HG03066 (cell line): Measurements from ENCODE around the gene TFF2.

ENCODE experiments used
- ATAC-seq: cut with Tn5 transposase; IDR thresholded peaks from one replicate; pipeline ENCODE4 v1.9.1; 2021; ENCODE audit warnings: low read depth; ENCODE audit not compliant: unreplicated experiment

The TFF2 gene

GRCh38 chr21:42347601-42348327, 3.0 kb downstream of the TFF2 start:
- no peak for ATAC-seq

GRCh38 chr21:42346866-42347600, 3.8 kb downstream of the TFF2 start:
- ATAC-seq: no peak

DNA sequence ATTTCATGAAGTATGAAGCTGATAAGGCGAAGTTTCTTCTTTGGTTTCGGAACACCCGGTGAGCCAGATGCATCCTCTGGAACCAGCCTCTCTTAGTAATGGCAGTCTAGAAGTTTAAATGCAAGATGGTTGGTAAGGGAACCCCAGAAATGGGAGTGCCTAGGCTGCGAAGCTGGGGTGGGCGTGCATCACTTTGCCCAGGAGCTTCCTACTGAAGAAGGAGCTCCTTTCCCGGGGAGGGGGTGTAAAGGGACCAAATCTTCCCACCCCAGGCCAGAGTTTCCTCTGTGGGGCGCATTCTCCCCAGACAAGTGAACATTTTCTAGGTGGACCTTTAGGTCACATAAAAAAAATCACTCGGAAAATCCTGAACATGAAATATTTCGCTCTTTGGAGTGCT, 4.4 kb downstream of the TFF2 start:
- ATAC-seq: no peak

- no peak for ATAC-seq
Measured at GRCh38 chr21:42344631-42345030, 6.2 kb downstream of the TFF2 start.

GRCh38 chr21:42343963-42344510, 6.8 kb downstream of the TFF2 start:
- no peak for ATAC-seq

DNA sequence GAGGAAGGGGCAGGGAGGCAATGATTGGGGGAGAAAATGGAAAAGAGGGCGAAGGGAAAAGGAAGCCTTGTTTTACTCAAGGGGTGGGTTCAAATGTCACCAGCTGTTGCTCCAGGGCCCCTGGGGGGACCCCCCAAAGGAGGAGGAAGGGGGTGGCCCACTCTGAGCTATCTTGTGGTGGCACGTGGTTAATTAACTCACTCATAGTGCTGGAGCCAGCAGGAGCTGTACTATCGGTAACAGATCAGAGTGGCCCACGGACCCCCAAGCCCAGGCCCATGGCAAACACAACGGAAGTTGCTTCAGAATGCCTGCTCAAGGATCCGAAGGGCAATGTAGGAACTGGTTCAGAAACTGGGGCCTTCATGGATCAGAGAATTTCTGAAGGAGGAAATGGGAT, 7.2 kb downstream of the TFF2 start:
- ATAC-seq: no peak

- no peak for ATAC-seq
Measured at GRCh38 chr21:42343101-42343500, 7.7 kb downstream of the TFF2 start.

DNA sequence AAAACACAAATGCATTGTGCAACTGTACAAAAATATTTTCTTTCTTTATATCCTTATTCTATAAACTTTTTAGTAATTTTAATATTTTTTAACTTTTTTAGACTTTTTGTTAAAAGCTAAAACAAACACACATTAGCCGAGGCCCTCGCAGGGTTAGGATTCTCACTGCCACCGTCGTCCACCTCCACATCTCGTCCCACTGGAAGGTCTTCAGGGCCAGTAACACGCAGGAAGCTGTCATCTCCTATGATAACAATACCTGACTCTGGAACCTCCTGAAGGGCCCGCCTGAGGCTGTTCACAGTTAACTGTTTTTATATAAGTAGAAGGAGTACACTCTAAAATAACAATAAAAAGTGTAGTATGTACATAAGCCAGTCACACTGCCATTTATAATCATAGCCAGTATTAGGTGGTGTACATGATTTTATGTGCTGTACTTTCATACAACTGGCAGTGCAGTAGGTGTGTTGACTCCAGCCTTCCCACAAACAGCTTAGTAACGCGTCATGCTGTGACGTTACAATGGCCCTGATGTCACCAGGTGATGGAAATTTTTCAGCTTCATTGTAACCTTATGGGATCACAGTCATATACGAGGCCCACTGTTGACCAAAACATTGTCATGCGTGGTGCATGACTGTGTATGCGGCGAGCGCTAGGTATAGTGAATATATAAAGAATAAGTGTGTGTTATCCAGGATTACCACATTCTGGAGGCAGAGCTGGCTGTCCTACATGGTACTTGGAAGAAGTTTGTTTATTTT, 8.8 kb downstream of the TFF2 start:
- no peak for ATAC-seq

GRCh38 chr21:42340187-42341050, 10.4 kb downstream of the TFF2 start:
- no peak for ATAC-seq

DNA sequence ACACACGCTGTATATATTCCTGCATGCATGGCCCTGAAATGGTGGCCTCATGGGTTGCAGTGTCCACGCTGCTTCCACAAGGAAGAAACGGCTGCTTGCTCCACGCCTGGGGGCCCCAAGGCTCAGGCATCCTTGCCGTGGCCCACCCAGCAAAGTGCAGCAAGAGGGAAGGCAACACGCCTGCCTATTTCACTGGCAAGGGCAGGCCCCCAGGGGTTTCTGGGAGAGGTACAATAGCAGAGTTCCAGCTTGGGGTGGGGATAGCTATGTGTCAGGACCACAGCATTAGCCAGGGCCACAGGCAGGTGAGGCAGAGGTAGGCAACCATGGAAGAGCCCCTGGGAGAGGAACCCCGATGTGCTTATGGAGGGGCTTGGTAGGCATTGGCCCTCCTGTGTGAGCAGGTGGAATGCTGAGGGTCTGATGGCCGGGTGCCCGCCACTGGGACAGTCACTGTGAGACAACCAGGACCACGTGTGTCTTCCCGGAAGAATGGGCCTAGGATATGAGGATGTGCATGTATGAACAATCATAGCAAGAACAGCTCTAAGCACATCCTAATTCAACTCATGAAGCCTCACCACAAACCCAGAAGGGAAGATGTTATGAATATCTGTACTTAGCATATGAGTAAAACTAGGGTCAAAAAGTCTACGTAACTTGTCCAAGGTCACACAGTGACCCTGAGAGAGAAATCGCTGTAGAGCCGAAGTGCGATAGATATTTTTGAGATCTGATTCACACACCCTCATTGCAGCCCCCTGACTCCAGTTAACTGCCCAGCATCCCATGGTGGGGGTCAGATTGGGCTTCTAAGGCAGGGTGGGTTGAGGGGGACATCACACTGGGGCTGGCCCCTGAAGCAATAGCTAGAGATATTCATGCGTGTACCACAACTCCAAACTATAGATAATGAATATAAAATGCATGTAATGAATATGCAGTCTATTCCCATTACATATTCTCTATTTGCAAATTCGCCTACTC, 11.8 kb downstream of the TFF2 start:
- no peak for ATAC-seq

GRCh38 chr21:42337830-42338728, 12.7 kb downstream of the TFF2 start:
- no peak for ATAC-seq

- no peak for ATAC-seq
Measured at GRCh38 chr21:42337276-42337675, 13.5 kb downstream of the TFF2 start.

DNA sequence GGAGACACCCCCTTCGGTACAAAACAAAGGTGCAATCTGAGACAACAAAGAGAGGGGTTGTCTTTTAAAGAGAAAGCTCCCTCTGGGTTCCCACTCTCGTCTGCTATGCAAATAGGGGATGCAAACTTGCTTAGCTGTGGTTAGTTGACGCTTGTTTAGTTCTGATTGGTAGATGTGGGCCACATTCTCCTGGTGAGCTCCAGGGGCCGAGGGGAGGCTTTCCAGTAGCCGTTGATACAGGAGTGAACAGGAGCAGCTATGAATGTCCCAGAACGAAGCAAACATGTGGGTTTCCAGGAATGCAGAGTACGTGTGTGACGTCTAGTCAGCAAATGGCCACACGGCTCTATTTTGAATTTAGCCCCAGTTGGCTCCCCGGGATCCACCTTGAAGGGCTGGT, 14.7 kb downstream of the TFF2 start:
- ATAC-seq: no peak

- ATAC-seq: no peak
Measured at GRCh38 chr21:42332557-42333317, 18.1 kb downstream of the TFF2 start.

GRCh38 chr21:42331660-42332059, 19.1 kb downstream of the TFF2 start:
- no peak for ATAC-seq

GRCh38 chr21:42330380-42331371, 20.1 kb downstream of the TFF2 start:
- ATAC-seq: no peak
